Gastroesophageal sphincter (tissue), 3 donors: ENCODE results near the gene RFX3.

ENCODE experiments used
- EP300 ChIP-seq: sonication (generic); formaldehyde crosslinking; IDR thresholded peaks from one replicate; pipeline ENCODE4 v1.6.1; 2017; ENCODE audit warnings: antibody characterized with exemption, mild to moderate bottlenecking
- POLR2A ChIP-seq, 2 donors: fragments of 450-650 bp; IDR thresholded peaks; one replicate each; pipeline ENCODE4 v1.6.1; 2017; ENCODE audit warnings: antibody characterized with exemption in 2 of 2, mild to moderate bottlenecking in 2 of 2, moderate library complexity in 1 of 2
- POLR2AphosphoS5 ChIP-seq: sonication (generic); formaldehyde crosslinking; IDR thresholded peaks from one replicate; pipeline ENCODE4 v1.6.1; 2017; ENCODE audit warnings: antibody characterized with exemption
- TF ChIP-seq, protein P1 (sequence below), 4 experiments: fragments of 200-600 bp in 2 of 4; fragments of 450-650 bp in 2 of 4; sonication (generic) in 1 of 4; IDR thresholded peaks; one replicate each; pipeline ENCODE4 v1.5.1; 2017 to 2019; ENCODE audit warnings: antibody characterized with exemption in 4 of 4, mild to moderate bottlenecking in 2 of 4, moderate library complexity in 2 of 4

DNA sequence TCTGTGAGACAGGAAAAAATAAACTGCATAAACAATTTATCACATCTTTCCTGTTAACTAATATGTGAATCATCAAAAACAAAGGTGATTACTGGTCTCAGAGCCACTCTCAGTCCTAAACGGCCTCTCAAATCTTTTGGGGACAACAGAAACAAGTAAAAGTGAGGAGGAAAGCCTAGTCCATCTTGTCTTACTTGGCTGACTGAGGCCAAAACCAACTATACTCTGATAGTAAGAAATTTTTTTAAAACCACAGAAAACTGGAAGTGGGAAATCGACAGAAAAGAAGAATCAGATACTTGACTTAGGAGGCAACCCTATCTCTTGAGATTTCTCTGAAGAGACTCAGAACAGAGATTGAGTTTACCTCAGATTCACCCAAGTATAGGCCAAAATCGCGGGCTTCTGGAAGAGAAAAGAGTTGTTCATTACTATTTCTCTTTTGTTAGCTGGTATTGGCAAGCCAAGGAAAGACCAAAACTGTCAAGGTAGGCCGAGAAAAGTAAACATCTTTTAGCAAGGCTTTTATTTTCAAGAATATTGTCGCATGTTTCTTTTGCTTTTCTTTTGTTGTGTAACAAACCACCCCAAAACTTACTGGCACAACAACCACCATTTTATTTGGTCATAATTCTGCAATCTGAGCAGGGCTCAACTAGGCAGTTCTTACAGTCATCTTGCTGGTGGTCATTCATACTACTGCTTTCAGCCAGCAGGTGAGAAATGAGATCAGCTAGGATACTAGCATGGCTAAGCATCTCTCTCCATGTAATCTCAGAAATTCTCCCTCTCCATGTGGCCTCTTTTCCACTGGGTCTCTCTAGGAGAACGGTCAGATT is 46.1 kb downstream of the RFX3 start:
- TF ChIP-seq, protein P1, sequence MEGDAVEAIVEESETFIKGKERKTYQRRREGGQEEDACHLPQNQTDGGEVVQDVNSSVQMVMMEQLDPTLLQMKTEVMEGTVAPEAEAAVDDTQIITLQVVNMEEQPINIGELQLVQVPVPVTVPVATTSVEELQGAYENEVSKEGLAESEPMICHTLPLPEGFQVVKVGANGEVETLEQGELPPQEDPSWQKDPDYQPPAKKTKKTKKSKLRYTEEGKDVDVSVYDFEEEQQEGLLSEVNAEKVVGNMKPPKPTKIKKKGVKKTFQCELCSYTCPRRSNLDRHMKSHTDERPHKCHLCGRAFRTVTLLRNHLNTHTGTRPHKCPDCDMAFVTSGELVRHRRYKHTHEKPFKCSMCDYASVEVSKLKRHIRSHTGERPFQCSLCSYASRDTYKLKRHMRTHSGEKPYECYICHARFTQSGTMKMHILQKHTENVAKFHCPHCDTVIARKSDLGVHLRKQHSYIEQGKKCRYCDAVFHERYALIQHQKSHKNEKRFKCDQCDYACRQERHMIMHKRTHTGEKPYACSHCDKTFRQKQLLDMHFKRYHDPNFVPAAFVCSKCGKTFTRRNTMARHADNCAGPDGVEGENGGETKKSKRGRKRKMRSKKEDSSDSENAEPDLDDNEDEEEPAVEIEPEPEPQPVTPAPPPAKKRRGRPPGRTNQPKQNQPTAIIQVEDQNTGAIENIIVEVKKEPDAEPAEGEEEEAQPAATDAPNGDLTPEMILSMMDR (IDR thresholded peaks at IDR 0.05) = no peak
- no peak for TF ChIP-seq POLR2A (IDR thresholded peaks at IDR 0.05)
- TF ChIP-seq EP300 = no peak
- TF ChIP-seq POLR2AphosphoS5 = no peak
